Renal cortex interstitium (tissue), 11 donors: Measurements from ENCODE around the gene S100A2. TPM values are rescaled to one million over a fixed set of nuclear protein-coding genes. Genes with fewer than 3 reads are reported as not detected.
"Not testable (repeated sequence)": the region's sequence is repeated elsewhere in the genome, so short reads cannot be mapped to it uniquely, and the experiment has no call there.

Source experiments
- DNase-seq, 11 donors: peaks; one replicate each; pipeline ENCODE4 v3.0.0-alpha.2; 2013; ENCODE audit warnings: low read depth in 9 of 11, low spot score in 4 of 11; ENCODE audit errors: extremely low read depth in 1 of 11
- polyA plus RNA-seq, 3 donors: library from polyadenylated mRNA; unstranded; fragments of 120-200 nt; gene quantifications; one replicate each; pipeline ENCODE4 v1.2.1, GENCODE V29; 2013; ENCODE audit not compliant: insufficient read length in 3 of 3

The S100A2 gene
- polyA plus RNA-seq, 3 donors = 3.8 to 9.8 (median 4.1) TPM

- no peak for DNase-seq
Observed at GRCh38 chr1:153520818-153521476, 44.7 kb downstream of the S100A2 start.

GRCh38 chr1:153520137-153520691 lies 45.4 kb downstream of the S100A2 start:
- not testable (repeated sequence) for DNase-seq

- no peak for DNase-seq
Observed at GRCh38 chr1:153519242-153519641, 46.4 kb downstream of the S100A2 start.

GRCh38 chr1:153515504-153516394 lies 49.9 kb downstream of the S100A2 start:
- DNase-seq = no peak

GRCh38 chr1:153513666-153514065 lies 52.0 kb downstream of the S100A2 start:
- no peak for DNase-seq

- no peak for DNase-seq
Observed at GRCh38 chr1:153513023-153513422, 52.6 kb downstream of the S100A2 start.

Other genes starting within 250 kb of the S100A2 start
- not detected for gene PGLYRP4, start 217.0 kb downstream of the S100A2 start, polyA plus RNA-seq
- gene S100A9, start 208.0 kb downstream of the S100A2 start, polyA plus RNA-seq = 10 to 100 TPM; 17.2 to 29.4 (median 27.6) TPM
- 1 to 10 TPM; 1.3 to 2.6 (median 2.4) TPM for gene S100A12, start 190.2 kb downstream of the S100A2 start, polyA plus RNA-seq
- 10 to 100 TPM in 2 of 3 donors, 1 to 10 TPM in 1; 9.8 to 24.0 (median 20.8) TPM for gene S100A8, start 174.8 kb downstream of the S100A2 start, polyA plus RNA-seq
- not detected for gene S100A7A, start 149.3 kb downstream of the S100A2 start, polyA plus RNA-seq
- under 1 TPM; 0.56 to 0.65 (median 0.61) TPM for gene S100A7, start 105.2 kb downstream of the S100A2 start, polyA plus RNA-seq
- gene S100A6, start 29.9 kb downstream of the S100A2 start, polyA plus RNA-seq = 100 to 1,000 TPM; 182 to 242 (median 198) TPM
- 1 to 10 TPM in 2 of 3 donors, under 1 TPM in 1; 0.85 to 1.3 (median 1.2) TPM for gene S100A5, start 24.9 kb downstream of the S100A2 start, polyA plus RNA-seq
- 10 to 100 TPM; 31.8 to 32.4 (median 32.1) TPM for gene S100A4, start 20.0 kb downstream of the S100A2 start, polyA plus RNA-seq
- under 1 TPM in 2 of 3 donors, not detected in 1; 0.32 to 0.57 TPM for gene S100A3, start 16.6 kb downstream of the S100A2 start, polyA plus RNA-seq
- gene S100A16, start 47.3 kb upstream of the S100A2 start, polyA plus RNA-seq = 100 to 1,000 TPM in 2 of 3 donors, 10 to 100 TPM in 1; 91.9 to 107 (median 106) TPM
- 10 to 100 TPM; 16.9 to 22.1 (median 17.3) TPM for gene S100A14, start 50.5 kb upstream of the S100A2 start, polyA plus RNA-seq
- 100 to 1,000 TPM; 143 to 162 (median 159) TPM for gene S100A13, start 61.7 kb upstream of the S100A2 start, polyA plus RNA-seq
- 10 to 100 TPM; 21.9 to 29.8 (median 23.3) TPM for gene S100A1, start 62.6 kb upstream of the S100A2 start, polyA plus RNA-seq
- gene CHTOP, start 68.2 kb upstream of the S100A2 start, polyA plus RNA-seq = 100 to 1,000 TPM; 121 to 142 (median 124) TPM
- gene SNAPIN, start 92.9 kb upstream of the S100A2 start, polyA plus RNA-seq = 10 to 100 TPM; 49.4 to 56.0 (median 53.9) TPM
- gene ILF2, start 105.1 kb upstream of the S100A2 start, polyA plus RNA-seq = 100 to 1,000 TPM; 240 to 334 (median 322) TPM
- 10 to 100 TPM; 61.2 to 74.4 (median 73.8) TPM for gene NPR1, start 112.8 kb upstream of the S100A2 start, polyA plus RNA-seq
- 100 to 1,000 TPM; 105 to 155 (median 107) TPM for gene INTS3, start 162.2 kb upstream of the S100A2 start, polyA plus RNA-seq
- 10 to 100 TPM; 35.4 to 43.3 (median 40.5) TPM for gene SLC27A3, start 209.6 kb upstream of the S100A2 start, polyA plus RNA-seq